Endodermal cell (in vitro differentiated cells): Measurements from ENCODE around the gene ERAP2. TPM values are rescaled to one million over a fixed set of nuclear protein-coding genes. Genes with fewer than 3 reads are reported as not detected.

Experiments used
- DNase-seq: peaks from one replicate; pipeline ENCODE4 v3.0.0-alpha.2; 2017
- H3K27ac ChIP-seq: 2 replicates; pipeline ENCODE4 v1.5.1; 2013; ENCODE audit warnings: mild to moderate bottlenecking, low read depth, low read length, moderate library complexity
- H3K27me3 ChIP-seq: 2 replicates; pipeline ENCODE4 v1.6.1; 2013; ENCODE audit warnings: mild to moderate bottlenecking, low read length, moderate library complexity; ENCODE audit not compliant: insufficient read depth, control insufficient read depth, poor library complexity, severe bottlenecking
- H3K36me3 ChIP-seq: 2 replicates; pipeline ENCODE4 v1.7.0; 2013; ENCODE audit warnings: mild to moderate bottlenecking, low read length, moderate library complexity; ENCODE audit not compliant: control insufficient read depth, insufficient read depth
- H3K4me1 ChIP-seq: one replicate; pipeline ENCODE4 v1.7.0; 2013; ENCODE audit warnings: low read length; ENCODE audit not compliant: control insufficient read depth, insufficient read depth
- H3K4me3 ChIP-seq: 2 replicates; pipeline ENCODE4 v1.5.1; 2013; ENCODE audit warnings: mild to moderate bottlenecking, low read length, moderate library complexity
- H3K9ac ChIP-seq: 2 replicates; pipeline ENCODE4 v1.6.1; 2013; ENCODE audit warnings: mild to moderate bottlenecking, low read length, moderate library complexity; ENCODE audit not compliant: poor library complexity, severe bottlenecking; ENCODE audit errors: extremely low read depth
- H3K9me3 ChIP-seq: 2 replicates; pipeline ENCODE4 v1.6.1; 2013; ENCODE audit warnings: mild to moderate bottlenecking, low read length, moderate library complexity; ENCODE audit not compliant: control insufficient read depth
- H3K27ac Mint-ChIP-seq: 2 replicates; pipeline ENCODE4 v1.8.0; 2020; ENCODE audit warnings: mixed read lengths
- H3K27me3 Mint-ChIP-seq: 2 replicates; pipeline ENCODE4 v1.8.0; 2021; ENCODE audit warnings: mild to moderate bottlenecking, mixed read lengths; ENCODE audit not compliant: insufficient read depth
- H3K36me3 Mint-ChIP-seq: 2 replicates; pipeline ENCODE4 v1.8.0; 2020; ENCODE audit warnings: low read depth, mixed read lengths
- H3K4me1 Mint-ChIP-seq: 2 replicates; pipeline ENCODE4 v1.8.0; 2020; ENCODE audit warnings: mixed read lengths
- H3K4me3 Mint-ChIP-seq: 2 replicates; pipeline ENCODE4 v1.8.0; 2020; ENCODE audit warnings: mild to moderate bottlenecking, moderate library complexity, mixed read lengths
- H3K9me3 Mint-ChIP-seq: 2 replicates; pipeline ENCODE4 v1.8.0; 2020; ENCODE audit warnings: mild to moderate bottlenecking, mixed read lengths
- WGBS, 2 experiments: methylation state at CpG; one replicate each; pipeline versions ENCODE4 v1.1.5 to v1.1.7; 2013; ENCODE audit warnings: missing lambda C conversion rate in 2 of 2, mixed read lengths in 1 of 2; ENCODE audit not compliant: insufficient coverage in 1 of 2, insufficient read length in 1 of 2; 5-methylcytosine and 5-hydroxymethylcytosine counted together
- total RNA-seq, 2 donors: library from RNA; stranded (reverse); fragmentation: NEBNext Ultra II Directional in 1 of 2; extraction: Animal tissue kit (Norgen Biotek cat#: 25700) in 1 of 2; gene quantifications; 2 replicates in 1 of 2; 3 replicates in 1 of 2; pipeline ENCODE4 v1.2.1, GENCODE V29; 2021
- TF ChIP-seq, protein P1 (sequence below): fragments of 200-600 bp; sonication (generic); conservative IDR thresholded peaks from 2 replicates; pipeline ENCODE4 v1.5.0; 2021; ENCODE audit warnings: antibody characterized with exemption, mild to moderate bottlenecking

The ERAP2 gene
- total RNA-seq, 2 donors from 2014 or later, result not detected

DNA sequence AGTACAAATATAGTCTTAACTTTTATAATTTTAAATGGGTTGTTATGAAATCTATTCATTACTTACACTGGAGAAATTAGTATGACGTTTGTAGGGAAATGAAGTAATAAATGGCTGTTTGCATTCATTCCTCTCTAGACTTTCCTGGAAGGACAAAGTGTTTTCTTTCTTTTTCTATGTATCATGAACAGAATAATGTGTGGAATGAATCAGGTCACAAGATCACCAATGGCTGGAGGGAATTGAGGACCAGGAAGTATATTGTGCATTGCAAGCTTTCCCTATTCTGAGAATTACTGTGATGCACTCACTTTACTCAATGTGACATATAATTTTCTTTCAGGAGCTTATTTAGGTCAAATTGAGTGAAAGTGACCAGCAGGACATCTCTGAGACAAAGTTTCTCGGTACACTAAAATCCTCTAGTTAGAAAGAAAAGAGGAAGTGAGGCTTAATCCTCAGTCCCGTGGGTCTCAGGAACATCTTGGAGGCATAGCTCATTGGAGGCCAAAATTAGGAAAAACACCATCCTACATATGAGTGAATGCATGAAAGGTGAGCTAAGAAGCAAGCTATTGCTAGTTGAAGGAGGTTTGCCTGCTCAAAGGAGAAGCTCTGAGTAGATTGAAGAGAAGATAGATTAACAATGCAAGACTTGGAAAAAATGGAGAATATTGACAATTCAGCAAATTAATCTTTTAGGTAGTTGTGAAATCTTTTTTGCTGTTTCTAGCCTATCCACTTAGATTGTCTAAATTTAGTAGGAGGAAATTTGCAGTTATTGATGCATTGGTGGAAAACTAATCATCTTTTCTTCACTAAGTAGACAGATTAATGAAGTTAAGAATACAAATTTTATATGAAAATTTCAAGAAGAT, 28.0 kb downstream of the ERAP2 start:
- no peak overlapping the region for H3K27ac Mint-ChIP-seq
- H3K36me3 ChIP-seq, result no peaks in the 10 kb centered on the region
- no peak overlapping the region for H3K9ac ChIP-seq
- H3K4me3 ChIP-seq, result no peak overlapping the region
- no peaks in the 10 kb centered on the region for H3K9me3 ChIP-seq
- no peak overlapping the region for H3K27ac ChIP-seq
- WGBS, 2 experiments, result 84 to 90% methylated on average over 2 to 3 of the region's 3 CpGs
- TF ChIP-seq, protein P1, sequence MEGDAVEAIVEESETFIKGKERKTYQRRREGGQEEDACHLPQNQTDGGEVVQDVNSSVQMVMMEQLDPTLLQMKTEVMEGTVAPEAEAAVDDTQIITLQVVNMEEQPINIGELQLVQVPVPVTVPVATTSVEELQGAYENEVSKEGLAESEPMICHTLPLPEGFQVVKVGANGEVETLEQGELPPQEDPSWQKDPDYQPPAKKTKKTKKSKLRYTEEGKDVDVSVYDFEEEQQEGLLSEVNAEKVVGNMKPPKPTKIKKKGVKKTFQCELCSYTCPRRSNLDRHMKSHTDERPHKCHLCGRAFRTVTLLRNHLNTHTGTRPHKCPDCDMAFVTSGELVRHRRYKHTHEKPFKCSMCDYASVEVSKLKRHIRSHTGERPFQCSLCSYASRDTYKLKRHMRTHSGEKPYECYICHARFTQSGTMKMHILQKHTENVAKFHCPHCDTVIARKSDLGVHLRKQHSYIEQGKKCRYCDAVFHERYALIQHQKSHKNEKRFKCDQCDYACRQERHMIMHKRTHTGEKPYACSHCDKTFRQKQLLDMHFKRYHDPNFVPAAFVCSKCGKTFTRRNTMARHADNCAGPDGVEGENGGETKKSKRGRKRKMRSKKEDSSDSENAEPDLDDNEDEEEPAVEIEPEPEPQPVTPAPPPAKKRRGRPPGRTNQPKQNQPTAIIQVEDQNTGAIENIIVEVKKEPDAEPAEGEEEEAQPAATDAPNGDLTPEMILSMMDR, result no peak
- no peak overlapping the region for H3K4me3 Mint-ChIP-seq
- DNase-seq, result no peak
- H3K27me3 ChIP-seq, result no peaks in the 10 kb centered on the region
- no peaks in the 10 kb centered on the region for H3K36me3 Mint-ChIP-seq
- no peaks in the 10 kb centered on the region for H3K27me3 Mint-ChIP-seq
- no peaks in the 10 kb centered on the region for H3K4me1 ChIP-seq
- H3K4me1 Mint-ChIP-seq, result no peaks in the 10 kb centered on the region
- H3K9me3 Mint-ChIP-seq, result no peaks in the 10 kb centered on the region

DNA sequence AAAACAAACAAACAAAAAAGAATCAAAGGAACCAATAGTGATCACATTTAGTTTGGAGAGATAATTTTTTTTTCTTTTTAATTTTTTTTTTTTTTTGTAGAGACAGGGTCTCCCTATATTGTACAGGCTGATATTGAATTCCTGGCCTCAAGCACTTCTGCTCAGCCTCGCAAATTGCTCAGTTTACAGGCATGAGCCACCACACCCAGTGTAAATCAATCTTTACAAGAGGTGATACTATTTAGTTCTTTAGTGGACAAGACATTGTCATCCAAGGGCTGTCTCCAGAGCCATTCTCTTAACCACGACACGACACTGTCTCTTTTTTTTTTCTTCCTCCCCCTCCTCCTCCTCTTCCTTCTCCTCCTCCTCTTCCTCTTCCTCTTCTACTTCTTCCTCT, 29.6 kb downstream of the ERAP2 start:
- no peaks in the 10 kb centered on the region for H3K4me1 Mint-ChIP-seq
- H3K27ac ChIP-seq, result no peak overlapping the region
- H3K4me3 Mint-ChIP-seq, result no peak overlapping the region
- H3K9me3 ChIP-seq, result no peaks in the 10 kb centered on the region
- H3K27me3 ChIP-seq, result no peaks in the 10 kb centered on the region
- 96 to 100% methylated on average over 1 to 3 of the region's 3 CpGs for WGBS, 2 experiments
- no peak overlapping the region for H3K27ac Mint-ChIP-seq
- no peak overlapping the region for H3K4me3 ChIP-seq
- H3K4me1 ChIP-seq, result no peaks in the 10 kb centered on the region
- no peaks in the 10 kb centered on the region for H3K36me3 ChIP-seq
- H3K9ac ChIP-seq, result no peak overlapping the region
- TF ChIP-seq, protein P1, result no peak
- H3K9me3 Mint-ChIP-seq, result no peaks in the 10 kb centered on the region
- DNase-seq, result no peak
- H3K27me3 Mint-ChIP-seq, result no peaks in the 10 kb centered on the region
- no peaks in the 10 kb centered on the region for H3K36me3 Mint-ChIP-seq

DNA sequence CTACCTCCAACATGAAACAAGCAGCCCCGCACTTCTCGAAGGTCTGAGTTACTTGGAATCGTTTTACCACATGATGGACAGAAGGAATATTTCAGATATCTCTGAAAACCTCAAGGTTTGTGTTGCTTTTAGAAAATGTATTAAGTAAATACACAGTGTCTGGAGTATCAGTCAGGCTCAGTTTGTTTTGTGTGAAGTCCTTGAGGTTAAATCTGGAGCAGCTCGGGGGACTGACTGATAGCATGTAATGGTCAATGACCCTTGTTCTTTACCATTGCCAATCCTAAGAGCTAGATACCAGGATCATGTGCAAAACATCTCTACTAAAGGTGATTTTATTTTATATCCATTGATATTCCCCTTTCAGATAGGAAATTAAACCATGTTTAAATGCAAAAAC, 32.7 kb downstream of the ERAP2 start:
- H3K4me3 Mint-ChIP-seq, result no peak overlapping the region
- no peaks in the 10 kb centered on the region for H3K9me3 Mint-ChIP-seq
- Histone ChIP-seq H3K9ac (no peak overlapping the region), H3K4me1 (no peaks in the 10 kb centered on the region), H3K27ac (no peak overlapping the region), H3K36me3 (no peaks in the 10 kb centered on the region), H3K4me3 (no peak overlapping the region), H3K27me3 (no peaks in the 10 kb centered on the region), H3K9me3 (no peaks in the 10 kb centered on the region)
- no peak overlapping the region for H3K27ac Mint-ChIP-seq
- H3K36me3 Mint-ChIP-seq, result no peaks in the 10 kb centered on the region
- no peaks in the 10 kb centered on the region for H3K27me3 Mint-ChIP-seq
- no peaks in the 10 kb centered on the region for H3K4me1 Mint-ChIP-seq
- 85 to 86% methylated on average over 1 to 4 of the region's 4 CpGs for WGBS, 2 experiments
- no peak for DNase-seq
- TF ChIP-seq, protein P1, result no peak
